ENCODE results near the gene LMTK2.
A peak's percentile ranks its signal among the peaks of the same experiment; 100 is the strongest.

The LMTK2 gene

GRCh38 chr7:98234429-98235147 is 127.9 kb downstream of the LMTK2 start:
- no peak for DNase-seq (ENCODE audit: low read depth in 2 of 2)

- no peak for DNase-seq (ENCODE audit: low read depth in 2 of 2)
These were observed 129.2 kb downstream of the LMTK2 start for GRCh38 chr7:98235901-98236300.

- DNase-seq (ENCODE audit: low read depth in 2 of 2) = no peak
These were observed 129.9 kb downstream of the LMTK2 start for GRCh38 chr7:98236355-98237185.

DNA sequence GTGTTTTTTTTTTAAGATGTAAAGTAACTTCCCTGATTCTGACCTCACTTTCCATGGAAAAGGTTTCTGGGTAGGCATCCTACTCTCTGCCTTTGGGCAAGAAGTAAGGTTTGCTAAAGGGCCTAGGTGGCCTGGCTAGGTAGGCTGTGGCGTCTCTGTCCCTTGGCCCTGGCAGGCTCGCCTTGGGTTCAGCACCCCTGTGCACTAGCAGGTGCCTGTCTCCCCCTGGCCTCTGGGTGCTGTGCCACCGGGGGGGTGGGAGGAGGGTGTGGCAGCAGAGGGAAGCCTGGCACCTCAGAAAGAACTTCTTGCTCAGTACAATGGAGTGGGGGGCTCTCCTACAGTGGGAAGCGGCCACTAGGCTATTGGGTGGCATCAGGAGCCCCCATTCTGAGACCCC is 131.4 kb downstream of the LMTK2 start:
- DNase-seq (ENCODE audit: low read depth in 2 of 2) = no peak

DNA sequence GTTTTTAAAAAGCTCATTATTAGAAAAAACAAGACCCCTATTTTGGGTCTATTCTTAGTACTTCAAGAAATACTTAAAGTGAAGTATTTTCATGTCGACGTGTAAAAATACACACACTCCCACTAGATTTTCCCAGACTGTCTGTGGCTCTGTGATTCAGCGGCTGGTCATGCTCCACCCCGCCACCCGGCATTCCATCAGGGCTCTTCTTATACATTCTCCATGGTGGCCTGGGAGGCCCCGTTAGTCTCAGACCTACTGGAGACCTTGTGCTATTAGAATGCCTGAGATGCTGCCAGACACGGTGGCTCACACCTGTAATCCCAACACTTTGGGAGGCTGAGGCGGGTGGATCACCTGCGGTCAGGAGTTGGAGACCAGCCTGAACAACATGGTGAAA is 132.3 kb downstream of the LMTK2 start:
- DNase-seq (ENCODE audit: low read depth in 2 of 2) = no peak

- no peak for DNase-seq (ENCODE audit: low read depth in 2 of 2)
These were observed 134.5 kb downstream of the LMTK2 start for GRCh38 chr7:98240961-98241673.

- DNase-seq (ENCODE audit: low read depth in 2 of 2) = no peak
These were observed 135.1 kb downstream of the LMTK2 start for GRCh38 chr7:98241674-98242241.

DNA sequence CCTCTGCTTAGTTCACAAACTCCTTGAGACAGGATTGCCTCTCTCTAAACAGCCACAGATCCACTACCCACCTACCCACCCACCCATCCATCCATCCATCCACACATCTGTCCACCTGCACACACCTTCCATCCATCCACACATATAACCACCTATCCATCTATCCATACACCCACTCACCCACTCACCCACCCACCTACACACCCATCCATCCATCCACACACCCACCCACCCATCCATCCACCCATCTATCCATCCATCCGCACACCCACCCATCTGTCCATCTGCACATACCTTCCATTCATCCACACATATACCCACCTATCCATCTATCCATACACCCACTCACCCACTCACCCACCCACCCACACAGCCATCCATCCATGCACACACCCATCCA is 135.7 kb downstream of the LMTK2 start:
- DNase-seq (ENCODE audit: low read depth in 2 of 2) = no peak

GRCh38 chr7:98242934-98243333 is 136.3 kb downstream of the LMTK2 start:
- DNase-seq (ENCODE audit: low read depth in 2 of 2) = no peak

DNA sequence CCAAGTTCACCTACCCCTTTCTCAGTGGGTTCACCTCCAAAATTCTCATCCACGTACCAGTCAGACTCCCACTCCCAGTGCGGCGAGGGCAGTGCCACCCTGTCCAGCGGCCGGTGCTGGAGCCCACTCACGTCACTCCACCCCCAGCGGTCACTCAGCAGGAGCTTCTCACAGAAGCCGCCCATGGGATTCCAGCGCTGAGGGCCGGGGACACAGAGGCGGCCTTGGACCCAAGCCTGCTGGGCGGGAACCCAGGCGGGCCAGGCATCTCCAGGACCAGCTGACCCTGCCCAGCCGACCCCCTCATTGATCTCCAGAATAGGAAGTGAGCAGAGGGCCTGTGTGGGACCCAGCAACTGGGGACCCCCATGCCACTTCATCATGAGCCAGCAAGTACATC is 138.2 kb downstream of the LMTK2 start:
- no peak for DNase-seq (ENCODE audit: low read depth in 2 of 2)

GRCh38 chr7:98248156-98248555 is 141.5 kb downstream of the LMTK2 start:
- no peak for DNase-seq (ENCODE audit: low read depth in 2 of 2)

DNA sequence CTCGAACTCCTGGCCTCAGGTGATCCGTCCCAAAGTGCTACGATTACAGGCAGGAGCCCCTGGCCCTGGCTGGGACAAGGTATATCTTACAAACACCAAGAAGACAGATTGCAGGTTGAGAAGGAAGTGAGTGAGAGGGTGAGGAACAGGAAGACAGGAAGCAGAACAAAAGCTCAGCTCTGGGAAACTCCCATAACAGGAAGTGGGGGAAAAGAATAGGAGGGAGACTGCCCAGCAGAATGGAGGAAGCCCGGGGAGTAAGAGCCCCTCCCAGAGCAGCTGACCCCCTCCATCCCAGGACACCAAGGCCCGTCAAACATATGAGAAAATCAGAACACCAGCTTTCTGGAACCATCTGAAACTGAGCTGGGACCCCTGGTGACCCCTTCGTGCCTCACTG is 142.4 kb downstream of the LMTK2 start:
- no peak for DNase-seq (ENCODE audit: low read depth in 2 of 2)

- no peak for DNase-seq (ENCODE audit: low read depth in 2 of 2)
These were observed 144.1 kb downstream of the LMTK2 start for GRCh38 chr7:98250789-98251188.

- DNase-seq (ENCODE audit: low read depth in 2 of 2) = no peak
These were observed 144.6 kb downstream of the LMTK2 start for GRCh38 chr7:98251231-98251600.

DNA sequence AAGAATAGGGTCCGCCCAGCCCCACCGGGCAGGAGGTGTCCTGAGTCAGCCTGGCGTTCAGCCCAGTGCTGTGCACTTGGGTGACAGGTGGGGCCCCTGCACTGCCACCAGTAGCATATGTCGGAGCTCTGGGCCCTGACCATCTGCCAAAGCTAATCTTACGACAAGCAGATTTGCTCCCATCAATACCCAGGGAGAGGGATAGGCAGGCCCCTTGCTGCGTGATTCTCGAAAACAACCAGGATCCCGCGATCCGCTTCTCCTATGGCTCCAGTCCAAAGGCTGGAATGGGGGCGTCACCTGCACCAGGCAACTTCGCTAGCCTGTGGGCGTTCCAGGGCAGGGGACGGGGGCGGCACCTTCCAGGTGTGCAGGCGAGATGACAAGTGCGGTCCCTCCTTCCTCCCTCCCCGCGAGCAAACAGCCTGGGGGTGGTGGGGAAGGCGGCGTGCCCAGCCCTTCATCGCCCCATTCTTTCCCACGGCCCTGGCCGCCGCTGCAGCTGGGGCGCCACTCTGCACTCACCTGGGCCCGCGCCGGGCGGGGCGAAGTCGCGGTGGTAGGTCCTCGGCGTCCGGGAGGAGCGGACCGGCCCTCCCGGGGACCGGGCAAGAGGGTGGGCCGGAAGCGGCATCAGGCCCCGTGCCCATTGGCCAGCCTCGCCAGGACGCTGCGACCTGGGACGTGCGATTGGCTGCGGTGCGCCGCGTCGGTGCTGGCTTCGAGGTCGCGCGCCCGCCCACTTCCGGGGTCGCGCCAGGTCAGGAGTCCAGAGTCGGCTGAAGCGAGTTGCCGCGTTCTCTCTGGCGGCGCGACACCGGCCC is 145.2 kb downstream of the LMTK2 start, which contains the start of gene TECPR1:
TSS of gene TECPR1 (minus strand) at position 632 of the 824 bp plus-strand sequence. CDS start 6,086 bp downstream, outside the sequence.
- DNase-seq (ENCODE audit: low read depth in 2 of 2) = peak; percentile 31 to 46

GRCh38 chr7:98252425-98253054 is 145.9 kb downstream of the LMTK2 start:
- DNase-seq (ENCODE audit: low read depth in 2 of 2) = no peak

DNA sequence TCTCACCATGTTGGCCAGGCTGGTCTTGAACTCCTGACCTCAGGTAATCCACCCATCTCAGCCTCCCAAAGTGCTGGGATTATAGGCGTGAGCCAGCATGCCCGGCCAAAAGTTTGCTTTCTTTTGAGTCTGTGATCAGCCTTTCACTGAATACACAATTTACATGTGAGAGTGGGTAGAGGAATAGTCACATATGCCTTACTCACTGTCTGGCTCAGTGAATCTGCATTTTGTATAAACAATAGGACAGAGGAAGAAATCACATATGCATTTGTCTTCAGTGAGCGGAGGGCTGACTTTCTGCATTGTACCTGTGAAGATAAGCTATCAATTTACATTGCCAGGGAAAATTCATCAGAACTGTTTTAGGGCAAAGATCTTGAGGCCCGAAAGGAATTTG is 147.9 kb downstream of the LMTK2 start:
- DNase-seq (ENCODE audit: low read depth in 2 of 2) = no peak

- DNase-seq (ENCODE audit: low read depth in 2 of 2) = no peak
These were observed 148.4 kb downstream of the LMTK2 start for GRCh38 chr7:98254951-98255610.

DNA sequence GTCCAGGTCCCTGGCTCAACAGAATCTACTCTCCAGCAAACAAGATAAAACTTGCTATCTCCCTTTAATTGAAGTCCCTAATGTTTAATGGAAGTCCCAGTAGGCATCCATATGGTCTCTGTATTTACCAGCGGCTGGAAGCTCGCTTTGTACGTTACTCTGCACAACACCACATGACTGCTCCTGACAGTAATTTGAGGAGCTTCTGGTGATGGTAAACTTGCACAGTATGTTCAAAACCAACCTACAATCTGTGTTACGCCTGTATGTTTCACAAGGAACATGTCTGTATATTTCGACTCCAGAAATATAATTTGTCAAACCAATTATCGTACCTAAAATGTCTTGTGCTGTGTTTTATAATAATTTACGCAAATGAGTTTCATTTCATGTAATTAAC is 149.8 kb downstream of the LMTK2 start:
- no peak for DNase-seq (ENCODE audit: low read depth in 2 of 2)

GRCh38 chr7:98257701-98258100 is 151.0 kb downstream of the LMTK2 start:
- DNase-seq (ENCODE audit: low read depth in 2 of 2) = no peak
